MG63 (cell line): Measurements from ENCODE around the gene C1QB. TPM values are rescaled to one million over a fixed set of nuclear protein-coding genes. Genes with fewer than 3 reads are reported as not detected.
A peak's percentile ranks its signal among the peaks of the same experiment; 100 is the strongest.
"Not testable (repeated sequence)": the region's sequence is repeated elsewhere in the genome, so short reads cannot be mapped to it uniquely, and the experiment has no call there.

Experiments used
- DNase-seq: peaks from one replicate; pipeline ENCODE4 v3.0.0-alpha.2; 2020
- H3K27me3 ChIP-seq: fragments of 250-450 bp; sonication (Bioruptor Pico); 2 replicates; pipeline ENCODE4 v1.5.1; 2020; ENCODE audit warnings: mild to moderate bottlenecking, moderate library complexity
- H3K36me3 ChIP-seq: fragments of 250-450 bp; sonication (Bioruptor Pico); 2 replicates; pipeline ENCODE4 v1.5.1; 2020; ENCODE audit warnings: mild to moderate bottlenecking, moderate library complexity
- H3K4me3 ChIP-seq: fragments of 250-450 bp; sonication (Bioruptor Pico); 2 replicates; pipeline ENCODE4 v1.5.1; 2020; ENCODE audit warnings: mild to moderate bottlenecking, moderate library complexity
- H3K9me3 ChIP-seq: fragments of 250-450 bp; sonication (Bioruptor Pico); 2 replicates; pipeline ENCODE4 v1.5.1; 2020; ENCODE audit warnings: mild to moderate bottlenecking, moderate library complexity
- total RNA-seq: library from RNA; depleted of rRNA; stranded (reverse); fragments of >200 nt; shearing (Covaris generic); gene quantifications from 2 replicates; pipeline ENCODE4 v1.2.3, GENCODE V29; 2014; ENCODE audit warnings: low replicate concordance

The C1QB gene
- total RNA-seq, 1 experiment from 2014 or later, result not detected

GRCh38 chr1:22676151-22676550, 23.1 kb downstream of the C1QB start:
- DNase-seq, result not testable (repeated sequence)

GRCh38 chr1:22676916-22677583, 24.0 kb downstream of the C1QB start:
- Histone ChIP-seq H3K27me3 (no peaks in the 10 kb centered on the region), H3K36me3 (no peaks in the 10 kb centered on the region), H3K4me3 (no peak overlapping the region), H3K9me3 (no peaks in the 10 kb centered on the region)
- DNase-seq, result no peak

More at GRCh38 chr1:22676151-22676550, 23.1 kb downstream of the C1QB start:
- not testable (repeated sequence) for H3K36me3 ChIP-seq, H3K27me3 ChIP-seq, H3K9me3 ChIP-seq, H3K4me3 ChIP-seq

- H3K36me3 ChIP-seq, result no peaks in the 10 kb centered on the region
- no peaks in the 10 kb centered on the region for H3K27me3 ChIP-seq
- H3K4me3 ChIP-seq, result no peak overlapping the region
- no peak for DNase-seq
- H3K9me3 ChIP-seq, result no peaks in the 10 kb centered on the region
Observed at GRCh38 chr1:22677931-22678896, 25.2 kb downstream of the C1QB start.

- no peak overlapping the region for H3K4me3 ChIP-seq
- DNase-seq, result no peak
Observed at GRCh38 chr1:22680726-22681125, 27.7 kb downstream of the C1QB start.

GRCh38 chr1:22681556-22682276, 28.7 kb downstream of the C1QB start:
- Histone ChIP-seq H3K4me3 (no peak overlapping the region), H3K36me3 (no peaks in the 10 kb centered on the region), H3K9me3 (no peaks in the 10 kb centered on the region), H3K27me3 (no peaks in the 10 kb centered on the region)
- no peak for DNase-seq

More at GRCh38 chr1:22680726-22681125, 27.7 kb downstream of the C1QB start:
- no peaks in the 10 kb centered on the region for H3K27me3 ChIP-seq
- no peaks in the 10 kb centered on the region for H3K36me3 ChIP-seq
- no peaks in the 10 kb centered on the region for H3K9me3 ChIP-seq

- Histone ChIP-seq H3K4me3 (no peak overlapping the region), H3K36me3 (no peaks in the 10 kb centered on the region), H3K9me3 (no peaks in the 10 kb centered on the region), H3K27me3 (no peaks in the 10 kb centered on the region)
- DNase-seq, result no peak
Observed at GRCh38 chr1:22683547-22683946, 30.5 kb downstream of the C1QB start.

GRCh38 chr1:22685591-22686059, 32.6 kb downstream of the C1QB start:
- Histone ChIP-seq H3K4me3 (no peak overlapping the region), H3K36me3 (no peaks in the 10 kb centered on the region), H3K9me3 (no peaks in the 10 kb centered on the region), H3K27me3 (no peaks in the 10 kb centered on the region)
- DNase-seq, result no peak

GRCh38 chr1:22687191-22687590, 34.2 kb downstream of the C1QB start:
- Histone ChIP-seq H3K4me3 (no peak overlapping the region), H3K27me3 (no peaks in the 10 kb centered on the region), H3K9me3 (no peaks in the 10 kb centered on the region), H3K36me3 (no peaks in the 10 kb centered on the region)
- no peak for DNase-seq

- Histone ChIP-seq H3K27me3 (no peaks in the 10 kb centered on the region), H3K36me3 (no peaks in the 10 kb centered on the region), H3K9me3 (no peaks in the 10 kb centered on the region), H3K4me3 (no peak overlapping the region)
- no peak for DNase-seq
Observed at GRCh38 chr1:22688466-22688865, 35.4 kb downstream of the C1QB start.

GRCh38 chr1:22689505-22689904, 36.5 kb downstream of the C1QB start:
- Histone ChIP-seq H3K4me3 (no peak overlapping the region), H3K9me3 (no peaks in the 10 kb centered on the region), H3K27me3 (no peaks in the 10 kb centered on the region), H3K36me3 (no peaks in the 10 kb centered on the region)
- DNase-seq, result peak; percentile 84

- DNase-seq, result no peak
- Histone ChIP-seq H3K36me3 (no peaks in the 10 kb centered on the region), H3K4me3 (no peak overlapping the region), H3K27me3 (no peaks in the 10 kb centered on the region), H3K9me3 (no peaks in the 10 kb centered on the region)
Observed at GRCh38 chr1:22691031-22691753, 38.2 kb downstream of the C1QB start.

- Histone ChIP-seq H3K36me3 (no peaks in the 10 kb centered on the region), H3K27me3 (no peaks in the 10 kb centered on the region), H3K4me3 (no peak overlapping the region), H3K9me3 (no peaks in the 10 kb centered on the region)
- no peak for DNase-seq
Observed at GRCh38 chr1:22694172-22694571, 41.1 kb downstream of the C1QB start.

GRCh38 chr1:22696610-22697009, 43.6 kb downstream of the C1QB start:
- no peaks in the 10 kb centered on the region for H3K9me3 ChIP-seq
- no peaks in the 10 kb centered on the region for H3K27me3 ChIP-seq
- no peak overlapping the region for H3K4me3 ChIP-seq
- DNase-seq, result no peak
- H3K36me3 ChIP-seq, result no peaks in the 10 kb centered on the region

- H3K36me3 ChIP-seq, result no peaks in the 10 kb centered on the region
- no peaks in the 10 kb centered on the region for H3K27me3 ChIP-seq
- H3K9me3 ChIP-seq, result no peaks in the 10 kb centered on the region
- no peak overlapping the region for H3K4me3 ChIP-seq
- no peak for DNase-seq
Observed at GRCh38 chr1:22697980-22698379, 44.9 kb downstream of the C1QB start.

- Histone ChIP-seq H3K27me3 (no peaks in the 10 kb centered on the region), H3K4me3 (no peak overlapping the region), H3K36me3 (no peaks in the 10 kb centered on the region), H3K9me3 (no peaks in the 10 kb centered on the region)
- DNase-seq, result no peak
Observed at GRCh38 chr1:22699681-22700520, 46.9 kb downstream of the C1QB start.
